Thyroid gland (tissue), 4 donors: ENCODE results near the gene DAB1. TPM values are rescaled to one million over a fixed set of nuclear protein-coding genes. Genes with fewer than 3 reads are reported as not detected.

Source experiments
- DNase-seq, 2 donors: peaks; one replicate each; pipeline ENCODE4 v3.0.0-alpha.2; 2019
- H3K27ac ChIP-seq, 3 donors: fragments of 200-600 bp; sonication (generic); 1 replicate in 2 of 3; 2 replicates in 1 of 3; pipeline ENCODE4 v1.5.1; 2016 to 2019; ENCODE audit warnings: mild to moderate bottlenecking in 1 of 3, moderate library complexity in 1 of 3
- H3K27me3 ChIP-seq: fragments of 200-600 bp; sonication (generic); one replicate; pipeline ENCODE4 v1.5.1; 2019
- H3K36me3 ChIP-seq, 2 donors: fragments of 200-600 bp; sonication (generic); one replicate each; pipeline ENCODE4 v1.5.1; 2016 to 2019
- H3K4me1 ChIP-seq, 2 donors: fragments of 200-600 bp; sonication (generic); one replicate each; pipeline ENCODE4 v1.5.1; 2017 to 2019
- H3K4me3 ChIP-seq, 3 donors: fragments of 200-600 bp; sonication (generic); replicated peaks in 1 of 3; 1 replicate in 2 of 3; 2 replicates in 1 of 3; pipeline ENCODE4 v1.5.1; 2016; ENCODE audit warnings: mild to moderate bottlenecking in 1 of 3
- H3K9me3 ChIP-seq: fragments of 200-600 bp; sonication (generic); one replicate; pipeline ENCODE4 v1.5.1; 2017
- POLR2A ChIP-seq, 2 donors: fragments of 450-650 bp; IDR thresholded peaks; one replicate each; pipeline ENCODE4 v1.6.1; 2017; ENCODE audit warnings: antibody characterized with exemption in 2 of 2, mild to moderate bottlenecking in 2 of 2, moderate library complexity in 1 of 2
- WGBS, 2 donors: methylation state at CpG; one replicate each; pipeline ENCODE4 v1.1.5; 2017; 5-methylcytosine and 5-hydroxymethylcytosine counted together
- intact Hi-C: fragments of 100-400 bp; cut with DNase I; formaldehyde crosslinking; loops from one replicate; pipeline ENCODE4 v1.15.1; 2023
- total RNA-seq, 4 donors: library from RNA; depleted of rRNA; stranded (reverse); fragments of >200 nt; gene quantifications; one replicate each; pipeline ENCODE4 v1.2.3, GENCODE V29; 2016
- TF ChIP-seq, protein P1 (sequence below), 6 experiments: fragments of 200-600 bp in 3 of 6; fragments of 450-650 bp in 3 of 6; sonication (generic) in 3 of 6; IDR thresholded peaks; one replicate each; pipeline ENCODE4 v1.5.1; 2016 to 2019; ENCODE audit warnings: antibody characterized with exemption in 6 of 6, mild to moderate bottlenecking in 2 of 6, inconsistent platforms in 1 of 6, moderate library complexity in 1 of 6

DAB1 gene
- total RNA-seq, 4 donors from 2014 or later: under 0.01 to 0.83 (median 0.21) TPM

- Histone ChIP-seq H3K9me3 (no peaks in the 10 kb centered on the region), H3K4me3 (no peak overlapping the region), H3K27ac (no peak overlapping the region), H3K27me3 (no peaks in the 10 kb centered on the region), H3K4me1 (no peaks in the 10 kb centered on the region), H3K36me3 (no peaks in the 10 kb centered on the region)
- intact Hi-C loops: no loop called here
- TF ChIP-seq, protein P1, sequence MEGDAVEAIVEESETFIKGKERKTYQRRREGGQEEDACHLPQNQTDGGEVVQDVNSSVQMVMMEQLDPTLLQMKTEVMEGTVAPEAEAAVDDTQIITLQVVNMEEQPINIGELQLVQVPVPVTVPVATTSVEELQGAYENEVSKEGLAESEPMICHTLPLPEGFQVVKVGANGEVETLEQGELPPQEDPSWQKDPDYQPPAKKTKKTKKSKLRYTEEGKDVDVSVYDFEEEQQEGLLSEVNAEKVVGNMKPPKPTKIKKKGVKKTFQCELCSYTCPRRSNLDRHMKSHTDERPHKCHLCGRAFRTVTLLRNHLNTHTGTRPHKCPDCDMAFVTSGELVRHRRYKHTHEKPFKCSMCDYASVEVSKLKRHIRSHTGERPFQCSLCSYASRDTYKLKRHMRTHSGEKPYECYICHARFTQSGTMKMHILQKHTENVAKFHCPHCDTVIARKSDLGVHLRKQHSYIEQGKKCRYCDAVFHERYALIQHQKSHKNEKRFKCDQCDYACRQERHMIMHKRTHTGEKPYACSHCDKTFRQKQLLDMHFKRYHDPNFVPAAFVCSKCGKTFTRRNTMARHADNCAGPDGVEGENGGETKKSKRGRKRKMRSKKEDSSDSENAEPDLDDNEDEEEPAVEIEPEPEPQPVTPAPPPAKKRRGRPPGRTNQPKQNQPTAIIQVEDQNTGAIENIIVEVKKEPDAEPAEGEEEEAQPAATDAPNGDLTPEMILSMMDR (IDR thresholded peaks at IDR 0.05): no peak
- no peak for TF ChIP-seq POLR2A (IDR thresholded peaks at IDR 0.05)
- WGBS, 2 donors: 95 to 97% methylated on average over 3 of the region's 3 CpGs
- no peak for DNase-seq
Observed at GRCh38 chr1:57293214-57293613, 130.6 kb downstream of the DAB1 start.

GRCh38 chr1:57289781-57290180, 134.1 kb downstream of the DAB1 start:
- Histone ChIP-seq H3K27ac (no peak overlapping the region), H3K4me1 (no peaks in the 10 kb centered on the region), H3K4me3 (no peak overlapping the region), H3K9me3 (no peaks in the 10 kb centered on the region), H3K27me3 (no peaks in the 10 kb centered on the region), H3K36me3 (no peaks in the 10 kb centered on the region)
- TF ChIP-seq, protein P1 (IDR thresholded peaks at IDR 0.05): no peak
- TF ChIP-seq POLR2A (IDR thresholded peaks at IDR 0.05): no peak
- DNase-seq: no peak
- 82 to 84% methylated on average over 2 of the region's 2 CpGs for WGBS, 2 donors
- intact Hi-C loops: no loop called here

GRCh38 chr1:57285992-57286391, 137.9 kb downstream of the DAB1 start:
- TF ChIP-seq, protein P1 (IDR thresholded peaks at IDR 0.05): no peak
- TF ChIP-seq POLR2A (IDR thresholded peaks at IDR 0.05): no peak
- Histone ChIP-seq H3K4me1 (no peaks in the 10 kb centered on the region), H3K36me3 (no peaks in the 10 kb centered on the region), H3K9me3 (no peaks in the 10 kb centered on the region), H3K27me3 (no peaks in the 10 kb centered on the region), H3K4me3 (no peak overlapping the region), H3K27ac (no peak overlapping the region)
- no peak for DNase-seq
- intact Hi-C loops: no loop called here
- WGBS, 2 donors: 90 to 91% methylated on average over 2 of the region's 2 CpGs

DNA sequence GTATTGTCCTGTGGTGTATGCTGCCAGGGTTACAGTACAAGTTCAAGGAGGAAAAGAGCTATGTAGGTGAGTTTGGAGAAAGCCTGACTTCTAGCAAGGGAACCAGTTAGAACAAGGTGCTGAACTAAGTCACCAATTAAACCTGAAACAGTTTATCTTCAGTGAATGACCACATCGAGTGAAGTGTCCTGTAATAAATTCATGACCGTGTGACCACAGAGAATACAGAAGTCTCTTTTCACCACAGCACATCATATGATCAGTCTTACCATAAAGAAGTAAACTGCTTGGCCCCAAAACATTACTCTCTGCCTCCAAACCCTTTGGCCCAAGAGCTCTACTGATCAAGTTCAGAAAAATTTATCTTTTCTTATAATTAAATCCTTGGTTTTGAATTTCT, 141.4 kb downstream of the DAB1 start:
- no peak for DNase-seq
- H3K27ac ChIP-seq: no peak overlapping the region
- no peaks in the 10 kb centered on the region for H3K27me3 ChIP-seq
- TF ChIP-seq, protein P1 (IDR thresholded peaks at IDR 0.05): no peak
- no peak for TF ChIP-seq POLR2A (IDR thresholded peaks at IDR 0.05)
- no peak overlapping the region for H3K4me3 ChIP-seq
- no peaks in the 10 kb centered on the region for H3K36me3 ChIP-seq
- no peaks in the 10 kb centered on the region for H3K4me1 ChIP-seq
- WGBS, 2 donors: 69% methylated on average over 2 of the region's 2 CpGs
- intact Hi-C loops: no loop called here
- H3K9me3 ChIP-seq: no peaks in the 10 kb centered on the region

- Histone ChIP-seq H3K36me3 (no peaks in the 10 kb centered on the region), H3K4me3 (no peak overlapping the region), H3K27me3 (no peaks in the 10 kb centered on the region), H3K4me1 (no peaks in the 10 kb centered on the region), H3K27ac (no peak overlapping the region), H3K9me3 (no peaks in the 10 kb centered on the region)
- WGBS, 2 donors: 73 to 87% methylated on average over 5 of the region's 5 CpGs
- TF ChIP-seq POLR2A (IDR thresholded peaks at IDR 0.05): no peak
- TF ChIP-seq, protein P1 (IDR thresholded peaks at IDR 0.05): no peak
- no peak for DNase-seq
- intact Hi-C loops: no loop called here
Observed at GRCh38 chr1:57281324-57281723, 142.5 kb downstream of the DAB1 start.
